Fibroblast of mammary gland (primary cell): ENCODE results near the gene TGM2.

Experiments
- DNase-seq: peaks from one replicate; pipeline ENCODE4 v3.0.0-alpha.2; 2010; ENCODE audit warnings: low read depth
- H3K4me3 ChIP-seq: 2 replicates; pipeline ENCODE4 v1.5.1; 2011; ENCODE audit warnings: low read depth, mild to moderate bottlenecking, low read length, moderate library complexity; ENCODE audit not compliant: control insufficient read depth
- CTCF ChIP-seq: conservative IDR thresholded peaks from 2 replicates; pipeline ENCODE4 v1.5.1; 2011; ENCODE audit warnings: low read depth, low read length, inconsistent platforms; ENCODE audit not compliant: control insufficient read depth, insufficient read depth

TGM2 gene

DNA sequence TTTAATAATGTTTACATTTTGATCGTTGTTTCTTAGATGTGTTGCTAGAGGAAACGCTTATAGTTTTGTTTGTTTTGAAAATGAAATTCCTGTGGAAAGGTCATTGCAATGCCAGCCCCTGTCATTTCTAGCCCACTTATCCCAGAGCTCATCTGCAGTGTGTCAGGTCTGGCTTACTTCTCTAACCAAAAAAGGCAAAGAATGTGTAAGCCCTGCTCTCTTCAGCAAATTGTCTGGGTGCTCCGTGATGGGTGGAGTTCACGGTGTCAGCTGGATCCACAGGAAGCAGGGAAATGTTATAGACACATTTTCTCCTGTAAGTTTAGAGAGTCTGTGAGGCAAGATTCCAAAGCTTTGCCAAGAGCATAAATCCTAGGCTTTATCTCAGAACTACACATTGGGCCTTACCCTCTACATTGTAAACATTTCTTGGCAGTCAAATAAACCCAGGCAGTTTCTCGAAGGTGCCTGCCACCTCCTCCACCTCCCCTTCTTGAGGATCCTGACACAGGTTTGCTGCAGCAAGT is 80.6 kb downstream of the TGM2 start:
- H3K4me3 ChIP-seq = no peak overlapping the region
- DNase-seq = no peak
- no peak for TF ChIP-seq CTCF

DNA sequence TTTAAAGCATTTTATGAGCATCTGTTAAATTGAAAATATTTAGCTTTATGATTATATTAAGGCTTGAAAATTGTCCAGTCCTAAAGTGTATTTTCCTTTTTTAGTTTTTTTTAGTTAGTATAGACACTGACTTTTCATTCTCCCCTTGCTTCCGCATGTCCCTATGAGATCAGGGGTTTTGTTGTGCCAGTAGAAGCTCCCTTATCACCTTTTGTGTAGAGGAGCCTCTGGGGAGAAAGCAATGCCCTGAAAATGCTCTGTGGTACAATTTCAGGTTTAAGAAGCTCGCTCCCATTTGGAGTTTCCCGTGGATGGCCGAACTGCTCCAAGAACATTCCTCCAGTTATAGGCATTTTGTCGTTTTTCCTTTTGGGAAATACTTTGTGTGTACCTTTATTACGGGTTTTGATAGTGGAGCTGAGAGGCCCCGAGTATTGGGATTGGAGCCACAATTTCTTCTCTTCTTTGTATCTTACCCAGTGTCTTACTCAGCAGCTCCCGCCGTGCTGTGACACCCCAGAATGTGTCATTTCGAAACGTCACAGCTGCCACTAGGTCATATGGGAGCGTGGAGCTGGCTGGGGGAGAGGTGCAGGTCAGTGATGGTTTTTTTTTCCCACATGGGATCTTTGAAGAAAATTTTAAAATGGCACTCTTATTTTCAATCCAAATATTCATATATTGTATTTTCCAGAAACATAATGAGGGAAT is 81.6 kb downstream of the TGM2 start:
- TF ChIP-seq CTCF = no peak
- DNase-seq = no peak
- H3K4me3 ChIP-seq = no peak overlapping the region

GRCh38 chr20:38082894-38083293 is 82.2 kb downstream of the TGM2 start:
- H3K4me3 ChIP-seq = no peak overlapping the region
- TF ChIP-seq CTCF = no peak
- no peak for DNase-seq

DNA sequence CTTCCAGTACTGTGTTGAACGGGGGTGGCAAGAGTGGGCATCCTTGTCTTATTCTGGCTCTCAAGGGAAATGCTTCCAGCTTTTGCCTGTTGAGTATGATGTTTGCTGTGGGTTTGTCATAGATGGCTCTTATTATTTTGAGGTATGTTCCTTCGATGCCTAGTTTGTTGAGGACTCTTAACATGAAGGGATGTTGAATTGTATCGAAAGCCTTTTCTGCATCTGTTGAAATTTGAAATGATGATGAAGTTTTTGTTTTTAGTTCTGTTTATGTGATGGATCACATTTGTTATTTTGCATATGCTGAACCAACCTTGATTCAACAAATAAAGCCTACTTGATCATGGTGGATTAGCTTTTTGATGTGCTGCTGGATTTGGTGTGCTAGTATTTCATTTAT is 83.5 kb downstream of the TGM2 start:
- no peak for DNase-seq
- no peak for TF ChIP-seq CTCF
- H3K4me3 ChIP-seq = no peak overlapping the region

DNA sequence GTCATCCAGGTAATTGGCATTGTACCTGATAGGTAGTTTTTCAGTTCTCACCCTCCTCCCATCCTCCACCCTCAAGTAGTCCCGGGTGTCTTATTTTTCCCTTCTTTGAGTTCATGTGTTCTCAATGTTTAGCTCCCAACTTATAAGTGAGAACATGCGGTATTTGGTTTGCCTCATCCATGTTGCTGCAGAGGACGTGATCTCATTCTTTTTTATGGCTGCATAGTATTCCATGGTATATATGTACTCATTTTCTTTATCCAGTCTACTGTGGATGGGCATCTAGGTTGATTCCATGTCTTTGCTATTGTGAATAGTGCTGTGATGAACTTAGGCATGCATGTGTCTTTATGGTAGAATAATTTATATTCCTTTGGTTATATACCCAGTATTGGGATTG is 85.7 kb downstream of the TGM2 start:
- no peak for DNase-seq
- no peak for TF ChIP-seq CTCF
- H3K4me3 ChIP-seq = no peak overlapping the region

GRCh38 chr20:38078084-38078483 is 87.0 kb downstream of the TGM2 start:
- no peak for DNase-seq
- TF ChIP-seq CTCF = no peak
- no peak overlapping the region for H3K4me3 ChIP-seq
